ENCODE data around the gene SCD5. TPM values are rescaled to one million over a fixed set of nuclear protein-coding genes. Genes with fewer than 3 reads are reported as not detected.
A peak's percentile ranks its signal among the peaks of the same experiment; 100 is the strongest.

Gene SCD5
- total RNA-seq, 1 donor: 6.9 TPM

- TF ChIP-seq, protein P1, sequence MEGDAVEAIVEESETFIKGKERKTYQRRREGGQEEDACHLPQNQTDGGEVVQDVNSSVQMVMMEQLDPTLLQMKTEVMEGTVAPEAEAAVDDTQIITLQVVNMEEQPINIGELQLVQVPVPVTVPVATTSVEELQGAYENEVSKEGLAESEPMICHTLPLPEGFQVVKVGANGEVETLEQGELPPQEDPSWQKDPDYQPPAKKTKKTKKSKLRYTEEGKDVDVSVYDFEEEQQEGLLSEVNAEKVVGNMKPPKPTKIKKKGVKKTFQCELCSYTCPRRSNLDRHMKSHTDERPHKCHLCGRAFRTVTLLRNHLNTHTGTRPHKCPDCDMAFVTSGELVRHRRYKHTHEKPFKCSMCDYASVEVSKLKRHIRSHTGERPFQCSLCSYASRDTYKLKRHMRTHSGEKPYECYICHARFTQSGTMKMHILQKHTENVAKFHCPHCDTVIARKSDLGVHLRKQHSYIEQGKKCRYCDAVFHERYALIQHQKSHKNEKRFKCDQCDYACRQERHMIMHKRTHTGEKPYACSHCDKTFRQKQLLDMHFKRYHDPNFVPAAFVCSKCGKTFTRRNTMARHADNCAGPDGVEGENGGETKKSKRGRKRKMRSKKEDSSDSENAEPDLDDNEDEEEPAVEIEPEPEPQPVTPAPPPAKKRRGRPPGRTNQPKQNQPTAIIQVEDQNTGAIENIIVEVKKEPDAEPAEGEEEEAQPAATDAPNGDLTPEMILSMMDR (IDR thresholded peaks at IDR 0.05; ENCODE audit: insufficient read depth, low read depth, low read length): no peak
- DNase-seq (ENCODE audit: low read depth): no peak
- H3K4me3 ChIP-seq (ENCODE audit: low read depth, low read length): no peak overlapping the region
Observed at GRCh38 chr4:82681754-82682153, 116.8 kb downstream of the SCD5 start.

- no peak overlapping the region for H3K4me3 ChIP-seq (ENCODE audit: low read depth, low read length)
- no peak for DNase-seq (ENCODE audit: low read depth)
- TF ChIP-seq, protein P1 (IDR thresholded peaks at IDR 0.05; ENCODE audit: insufficient read depth, low read depth, low read length): no peak
Observed at GRCh38 chr4:82680834-82681233, 117.8 kb downstream of the SCD5 start.

DNA sequence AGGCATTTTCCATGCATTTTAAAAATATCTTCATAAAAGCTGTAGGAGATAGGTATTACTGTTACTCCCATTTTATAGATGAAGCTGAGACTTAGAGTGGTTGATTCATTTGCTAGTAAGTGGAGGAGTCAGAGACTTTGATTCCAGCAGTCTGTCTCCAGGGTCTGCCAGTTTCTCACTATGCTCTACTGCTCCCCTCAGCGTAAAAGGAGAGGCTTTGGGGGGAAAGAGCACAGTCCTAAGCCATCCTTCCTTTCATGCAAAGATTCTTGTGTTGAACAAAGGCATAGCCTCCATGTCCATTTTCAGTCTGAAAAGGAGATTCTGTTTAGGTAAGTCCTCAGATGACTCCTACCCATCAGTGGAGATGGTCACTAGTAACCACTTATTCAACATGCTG, 119.1 kb downstream of the SCD5 start:
- no peak for DNase-seq (ENCODE audit: low read depth)
- no peak overlapping the region for H3K4me3 ChIP-seq (ENCODE audit: low read depth, low read length)
- TF ChIP-seq, protein P1 (IDR thresholded peaks at IDR 0.05; ENCODE audit: insufficient read depth, low read depth, low read length): no peak

DNA sequence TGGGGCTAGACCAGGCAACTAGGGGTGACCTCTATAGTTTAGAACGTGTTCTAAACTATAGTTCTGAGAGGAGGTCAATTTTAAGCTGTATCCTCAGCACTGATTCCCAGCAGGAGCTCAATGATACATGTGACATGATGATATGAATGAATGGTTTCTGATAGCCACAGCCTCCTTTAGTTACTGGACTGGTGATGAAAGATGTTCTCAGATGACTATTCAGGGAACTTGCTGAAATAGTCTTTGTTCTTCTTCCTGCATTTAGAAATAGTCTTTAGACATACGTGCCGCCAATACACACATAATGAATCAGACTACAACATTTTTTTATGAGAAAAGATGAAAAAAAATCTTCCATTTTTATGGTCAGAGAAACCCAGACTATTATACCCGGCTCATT, 120.5 kb downstream of the SCD5 start:
- TF ChIP-seq, protein P1 (IDR thresholded peaks at IDR 0.05; ENCODE audit: insufficient read depth, low read depth, low read length): no peak
- H3K4me3 ChIP-seq (ENCODE audit: low read depth, low read length): no peak overlapping the region
- DNase-seq (ENCODE audit: low read depth): no peak

GRCh38 chr4:82677327-82677726, 121.3 kb downstream of the SCD5 start:
- no peak overlapping the region for H3K4me3 ChIP-seq (ENCODE audit: low read depth, low read length)
- no peak for DNase-seq (ENCODE audit: low read depth)
- TF ChIP-seq, protein P1 (IDR thresholded peaks at IDR 0.05; ENCODE audit: insufficient read depth, low read depth, low read length): no peak

DNA sequence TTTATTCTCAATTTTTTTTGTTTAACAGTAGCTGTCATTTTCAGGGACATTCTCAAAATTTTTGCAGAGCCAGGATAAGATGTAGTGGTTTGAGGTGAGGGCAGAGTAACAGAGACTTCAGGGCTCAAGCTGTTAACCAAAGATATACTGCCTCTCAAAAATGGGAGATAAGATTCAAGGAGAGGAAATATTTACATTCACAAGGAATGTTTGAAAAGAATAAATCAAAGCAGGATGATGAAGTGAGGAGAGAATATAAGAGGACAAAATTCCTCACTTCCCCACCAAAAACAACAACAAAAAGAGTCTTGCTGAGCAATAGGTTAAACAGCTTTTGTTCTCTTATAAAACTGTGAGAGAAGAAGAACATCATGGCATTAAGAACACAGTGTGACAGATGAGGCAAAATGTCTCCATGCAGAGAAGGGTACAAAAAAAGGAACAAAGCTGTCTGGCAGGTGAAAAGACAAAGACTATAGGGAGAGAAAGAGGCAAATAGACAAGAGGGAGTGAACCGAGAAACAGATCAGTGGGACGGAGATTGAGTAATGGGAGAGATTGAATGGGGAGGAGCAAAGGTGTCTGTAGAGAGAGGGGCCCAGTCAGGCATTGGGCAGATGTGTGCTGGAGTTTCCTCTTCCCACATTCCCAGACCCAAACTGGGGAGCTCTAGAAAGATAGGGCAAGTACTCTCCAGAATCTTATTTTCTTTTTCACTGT, 130.7 kb downstream of the SCD5 start:
- H3K4me3 ChIP-seq (ENCODE audit: low read depth, low read length): no peak overlapping the region
- peak; percentile 10 for DNase-seq (ENCODE audit: low read depth)
- TF ChIP-seq, protein P1 (IDR thresholded peaks at IDR 0.05; ENCODE audit: insufficient read depth, low read depth, low read length): no peak

Measured in fibroblast of villous mesenchyme (primary cell).